ENCODE results near the gene CCDC192. TPM values are rescaled to one million over a fixed set of nuclear protein-coding genes. Genes with fewer than 3 reads are reported as not detected.
A peak's percentile ranks its signal among the peaks of the same experiment; 100 is the strongest.

CCDC192 gene
- total and polyA plus RNA-seq, 2 of the 4 experiments (the other 2 are of a cell fraction) = not detected

GRCh38 chr5:127942246-127943060, 239.3 kb downstream of the CCDC192 start:
- peak overlapping the region; percentile 13; the same call in 1 of the 2 replicates for H2BK120ac ChIP-seq (ENCODE audit: low read depth, low read length)
- no peaks in the 10 kb centered on the region for H3K79me1 ChIP-seq (ENCODE audit: low read depth in 1 of 2, low read length in 2 of 2)
- no peak overlapping the region for H3K9ac ChIP-seq (ENCODE audit: low read depth, low read length)
- no TSS peak for BruUV-seq (replicated peaks)
- in situ Hi-C loops (cut with MboI; ENCODE audit: low sequenced_read_pairs) (no loop called here), dilution Hi-C loops (cut with HindIII; ENCODE audit: low sequenced_read_pairs, unreplicated experiment) (no loop called here), intact Hi-C loops (cut with micrococcal nuclease) (no loop called here)
- H4K8ac ChIP-seq (ENCODE audit: low read depth in 2 of 2, low read length in 2 of 2) = peak overlapping the region in 1 of 2 experiments; percentile 31; a peak in 1 of 4 replicates
- 0 out of 2 replicates have a peak overlapping the region, but pooled peaks have one; percentile 11 for H2BK20ac ChIP-seq (ENCODE audit: low read depth, low read length)
- no peaks in the 10 kb centered on the region for H3K9me1 ChIP-seq (ENCODE audit: insufficient read depth, low read length)
- no peak overlapping the region for H2AFZ ChIP-seq (replicated peaks; ENCODE audit: low read length, poor library complexity)
- H3K4me2 ChIP-seq (ENCODE audit: low read depth, low read length) = peak overlapping the region; percentile 21; the same call in 1 of the 2 replicates
- peak overlapping the region; percentile 58; the same call in 1 of the 2 replicates for H3K14ac ChIP-seq (replicated peaks; ENCODE audit: low read depth, low read length)
- no peak overlapping the region for H3K4me3 ChIP-seq (ENCODE audit: insufficient read depth, low read depth, low read length)
- H2BK5ac ChIP-seq (ENCODE audit: low read depth, low read length, poor library complexity, severe bottlenecking) = peak overlapping the region; percentile 43
- CTCF ChIA-PET = no interaction called here
- no peaks in the 10 kb centered on the region for H3K27me3 ChIP-seq (ENCODE audit: control insufficient read depth, insufficient read depth, low read length)
- DNase-seq (peak; percentile 66), ATAC-seq (ENCODE audit: low read depth) (peak; percentile 80)
- no peaks in the 10 kb centered on the region for H4K20me1 ChIP-seq (ENCODE audit: insufficient read depth, low read length)
- no CpG with 5 or more reads among the region's 3 CpGs for WGBS, 2 experiments (ENCODE audit: extremely low coverage in 2 of 2, insufficient read length in 1 of 2)
- no peak overlapping the region for H4K91ac ChIP-seq (ENCODE audit: insufficient read depth, low read depth, low read length)
- no peak overlapping the region for H3K56ac ChIP-seq (ENCODE audit: extremely low read depth, insufficient read depth, low read length)
- no peaks in the 10 kb centered on the region for H3K36me3 ChIP-seq (ENCODE audit: control insufficient read depth, insufficient read depth, low read length)
- H3K4me1 ChIP-seq (ENCODE audit: control insufficient read depth, insufficient read depth, low read length) = peaks cover 3% of the 10 kb centered on the region; the same call in 1 of the 2 replicates
- H2AK5ac ChIP-seq (ENCODE audit: low read depth, low read length) = no peak overlapping the region
- H3K9me3 ChIP-seq (ENCODE audit: control insufficient read depth, insufficient read depth, low read length) = no peaks in the 10 kb centered on the region
- peak overlapping the region; percentile 4; the same call in 1 of the 2 replicates for H3K18ac ChIP-seq (ENCODE audit: low read depth, low read length)
- peak overlapping the region; percentile 25; the same call in 1 of the 2 replicates for H3K23ac ChIP-seq (ENCODE audit: low read depth, low read length)
- no peak overlapping the region for H2BK15ac ChIP-seq (ENCODE audit: low read depth, low read length)
- H2AK9ac ChIP-seq (replicated peaks; ENCODE audit: low read depth, low read length, poor library complexity) = no peak overlapping the region
- POLR2A ChIA-PET (ENCODE audit: unreplicated experiment) = no interaction called here
- no peak for TF ChIP-seq RCOR1 (IDR thresholded peaks at IDR 0.05; ENCODE audit: insufficient replicate concordance, low read length)
- TF ChIP-seq CEBPB (IDR thresholded peaks at IDR 0.05; ENCODE audit: low read depth, low read length) = peak; percentile 53; the same call in 1 of the 2 replicates
- TF ChIP-seq, protein P1, sequence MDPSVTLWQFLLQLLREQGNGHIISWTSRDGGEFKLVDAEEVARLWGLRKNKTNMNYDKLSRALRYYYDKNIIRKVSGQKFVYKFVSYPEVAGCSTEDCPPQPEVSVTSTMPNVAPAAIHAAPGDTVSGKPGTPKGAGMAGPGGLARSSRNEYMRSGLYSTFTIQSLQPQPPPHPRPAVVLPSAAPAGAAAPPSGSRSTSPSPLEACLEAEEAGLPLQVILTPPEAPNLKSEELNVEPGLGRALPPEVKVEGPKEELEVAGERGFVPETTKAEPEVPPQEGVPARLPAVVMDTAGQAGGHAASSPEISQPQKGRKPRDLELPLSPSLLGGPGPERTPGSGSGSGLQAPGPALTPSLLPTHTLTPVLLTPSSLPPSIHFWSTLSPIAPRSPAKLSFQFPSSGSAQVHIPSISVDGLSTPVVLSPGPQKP (IDR thresholded peaks at IDR 0.05; ENCODE audit: borderline replicate concordance, low read depth, low read length) = no peak
- no peak for TF ChIP-seq FOS (IDR thresholded peaks at IDR 0.05; ENCODE audit: low read depth, low read length)
- no peak for TF ChIP-seq MXI1 (IDR thresholded peaks at IDR 0.05; ENCODE audit: borderline replicate concordance, low read depth, low read length)
- TF ChIP-seq MAZ (IDR thresholded peaks at IDR 0.05; ENCODE audit: borderline replicate concordance, low read depth, low read length) = no peak
- TF ChIP-seq RFX5 (IDR thresholded peaks at IDR 0.05; ENCODE audit: low read depth, low read length) = no peak
- TF ChIP-seq NFE2L2 (IDR thresholded peaks at IDR 0.05; ENCODE audit: low read depth, low read length) = peak; percentile 61; the same call in 1 of the 2 replicates
- H3K27ac ChIP-seq (ENCODE audit: insufficient read depth, low read length) = no peak overlapping the region
- H3K4ac ChIP-seq (ENCODE audit: low read depth, low read length) = no peak overlapping the region
- peak overlapping the region; percentile 1; the same call in 1 of the 2 replicates for H4K5ac ChIP-seq (ENCODE audit: low read depth, low read length)

Data from IMR-90 (cell line).